Head of caudate nucleus (tissue), 42 donors: ENCODE results near the gene ELOF1.

Source experiments
- DNase-seq, 42 donors: peaks; one replicate each; pipeline versions ENCODE4 v3.0.0 to v3.0.0-alpha.2; 2020 to 2021; ENCODE audit warnings: mixed read lengths in 7 of 42
- intact Hi-C: fragments of 100-400 bp; cut with DNase I; formaldehyde crosslinking; loops from one replicate; pipeline ENCODE4 v1.15.0; 2022

ELOF1 gene

GRCh38 chr19:11540645-11541044 is 18.4 kb downstream of the ELOF1 start:
- intact Hi-C loops: no loop called here
- DNase-seq: no peak

DNA sequence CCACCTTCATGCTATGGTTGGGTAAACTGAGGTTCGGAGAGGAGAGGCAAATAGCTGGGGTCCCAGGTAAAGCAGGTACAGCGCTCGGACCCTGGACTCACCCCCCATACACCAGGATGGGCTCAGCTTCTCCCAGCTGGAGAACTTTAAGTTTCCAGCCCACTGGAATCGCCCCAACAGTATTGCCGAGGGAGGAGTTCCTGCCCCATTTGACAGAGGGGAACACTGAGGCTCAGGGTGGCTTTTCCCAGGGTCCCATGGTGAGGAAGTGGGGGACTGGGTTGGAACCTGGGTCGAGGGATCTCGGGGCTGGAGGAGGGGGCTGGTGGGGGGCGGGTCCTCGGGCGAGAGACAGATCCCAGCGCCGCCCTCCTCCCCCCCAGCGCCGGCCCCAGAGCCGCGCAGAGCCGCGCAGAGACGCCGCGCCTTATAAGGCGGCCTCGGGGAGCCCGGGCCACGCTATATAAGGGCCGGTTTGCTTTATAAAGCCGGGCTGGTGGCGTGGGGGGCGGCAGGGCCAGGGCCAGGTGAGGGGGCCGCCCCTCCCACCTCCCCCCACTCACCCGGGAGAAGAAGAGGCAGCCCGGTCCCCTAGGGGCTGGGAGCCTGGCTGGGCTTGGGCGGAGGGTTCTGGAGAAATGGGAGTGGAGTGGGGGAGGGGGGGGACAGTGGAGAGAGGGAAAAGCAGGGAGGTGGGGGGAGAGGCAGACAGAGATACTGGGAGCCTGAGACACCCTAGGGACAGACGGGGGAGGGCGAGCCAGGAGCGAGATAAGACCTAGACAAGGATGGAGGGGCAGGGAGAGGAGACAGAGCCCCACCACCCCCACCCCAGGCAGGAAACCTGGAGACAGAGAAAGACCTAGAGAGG is 19.3 kb downstream of the ELOF1 start:
- no peak for DNase-seq
- intact Hi-C loops: no loop called here

DNA sequence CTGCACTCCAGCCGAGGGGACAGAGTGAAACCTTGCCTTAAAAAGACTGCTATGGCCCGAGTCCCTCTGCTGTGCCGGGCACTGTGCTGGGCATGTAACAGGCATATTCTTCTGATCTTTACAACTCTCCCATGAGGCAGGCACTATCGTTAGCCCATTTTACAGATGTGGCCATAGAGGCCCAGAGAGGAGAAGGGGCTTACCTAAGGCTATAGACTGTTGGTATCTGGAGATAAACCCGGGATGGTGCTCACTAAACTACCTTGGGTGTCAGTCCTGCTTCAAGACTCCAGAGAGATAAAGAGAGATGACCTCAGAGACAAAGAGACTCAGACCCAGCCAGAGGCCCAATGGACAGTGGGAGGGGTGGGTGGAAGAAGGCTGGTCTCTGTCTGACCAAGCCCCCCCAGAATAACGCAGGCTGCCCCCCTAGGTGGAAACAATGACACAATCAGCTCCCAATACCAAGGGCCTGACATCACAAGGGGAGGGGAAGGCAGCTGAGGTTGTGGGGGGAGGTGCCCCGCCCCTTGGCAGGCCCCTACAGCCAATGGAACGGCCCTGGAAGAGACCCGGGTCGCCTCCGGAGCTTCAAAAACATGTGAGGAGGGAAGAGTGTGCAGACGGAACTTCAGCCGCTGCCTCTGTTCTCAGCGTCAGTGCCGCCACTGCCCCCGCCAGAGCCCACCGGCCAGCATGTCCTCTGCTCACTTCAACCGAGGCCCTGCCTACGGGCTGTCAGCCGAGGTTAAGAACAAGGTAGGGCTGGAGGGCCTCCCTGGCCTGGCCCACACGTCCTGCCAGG is 20.6 kb downstream of the ELOF1 start, which contains the start of gene CNN1:
TSS of gene CNN1 (plus strand) at position 620 of the 805 bp plus-strand sequence. CDS start at position 697, 77 bp downstream.
- intact Hi-C loops: no loop called here
- DNase-seq: no peak

GRCh38 chr19:11535792-11536595 is 23.0 kb downstream of the ELOF1 start:
- intact Hi-C loops: no loop called here
- peak; percentile 72 to 95 (median 88) for DNase-seq

- no peak for DNase-seq
- intact Hi-C loops: no loop called here
These were observed 24.1 kb downstream of the ELOF1 start for GRCh38 chr19:11534948-11535347.

DNA sequence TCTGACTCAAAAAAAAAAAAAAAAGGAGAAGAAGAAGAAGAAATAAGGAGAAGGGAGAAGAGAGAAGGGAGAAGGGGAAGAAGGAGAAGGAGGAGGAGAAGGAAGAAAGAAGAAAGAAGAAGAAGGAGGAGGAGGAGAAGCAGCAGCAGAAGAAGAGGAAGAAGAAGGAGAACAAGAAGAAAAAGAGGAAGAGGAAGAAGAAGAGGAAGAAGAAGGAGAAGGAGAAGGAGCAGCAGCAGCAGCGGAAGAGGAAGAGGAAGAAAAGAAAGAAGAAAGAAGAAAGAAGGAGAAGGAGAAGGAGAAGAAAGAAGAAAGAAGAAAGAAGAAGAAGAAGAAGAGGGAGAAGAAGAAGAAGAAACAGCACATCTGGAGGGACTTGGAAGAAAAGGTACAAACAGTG is 24.5 kb downstream of the ELOF1 start:
- intact Hi-C loops: no loop called here
- no peak for DNase-seq

DNA sequence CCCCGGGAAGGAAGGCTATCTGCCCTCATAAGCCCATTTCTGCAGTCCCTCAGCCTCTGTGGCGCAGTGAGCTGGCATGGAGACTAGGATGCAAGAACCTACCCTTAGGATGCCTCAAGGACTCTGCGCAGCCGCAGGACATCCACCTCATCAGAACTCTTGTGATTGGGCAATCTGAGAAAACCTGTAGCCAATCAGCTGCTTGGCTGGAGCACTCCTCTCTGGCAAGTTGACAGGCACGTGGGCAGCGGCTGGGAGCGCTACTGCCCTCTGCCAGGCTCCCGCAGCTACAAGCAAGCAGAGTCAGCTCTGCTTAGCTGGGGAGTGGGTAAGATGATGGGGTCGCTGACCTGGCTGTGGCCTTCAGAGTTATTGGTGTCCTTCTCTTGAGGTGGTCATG is 28.6 kb downstream of the ELOF1 start:
- DNase-seq: peak; percentile 85 to 97 (median 92)
- intact Hi-C loops: no loop called here

DNA sequence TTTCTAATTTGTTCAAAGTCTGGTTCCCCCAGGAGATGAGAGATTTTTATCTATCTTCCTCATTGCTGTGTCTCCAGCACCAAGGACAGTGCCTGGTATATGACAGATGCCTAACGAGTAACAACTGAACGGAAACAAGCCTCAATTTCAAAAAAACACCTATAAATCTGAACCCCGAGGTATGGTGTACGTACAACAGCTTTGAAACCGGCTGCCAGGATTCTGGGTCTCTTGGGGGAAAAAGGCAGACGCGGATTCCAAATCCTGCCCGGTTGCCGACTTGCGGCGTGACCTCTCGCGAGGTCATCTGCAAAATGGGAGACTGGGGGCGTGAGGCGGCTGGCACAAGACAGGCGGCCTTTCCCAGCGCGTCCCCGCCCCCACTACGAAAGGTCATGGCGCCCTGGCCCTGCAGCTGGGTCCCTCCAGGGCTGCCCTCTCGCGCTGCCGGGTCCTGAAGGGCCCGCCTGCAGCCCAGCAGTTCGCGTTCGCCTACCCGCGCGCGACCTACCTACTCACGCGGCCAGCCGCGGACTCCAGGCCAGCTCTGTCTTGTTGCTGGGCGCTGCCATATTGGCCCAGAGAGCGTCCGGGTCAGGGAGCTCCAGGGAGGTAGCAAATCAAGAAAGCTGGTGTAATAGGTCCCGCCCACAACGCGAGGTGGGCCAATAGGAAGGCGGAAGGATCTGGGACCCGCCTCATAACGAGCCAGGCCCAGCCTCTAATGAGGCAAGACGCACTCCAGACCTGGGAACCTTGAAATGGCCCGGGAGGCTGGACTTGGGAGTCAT is 30.3 kb downstream of the ELOF1 start, which contains the start of gene ECSIT:
TSS of gene ECSIT (minus strand) at position 584 of the 791 bp plus-strand sequence. CDS start 9,964 bp downstream, outside the sequence.
- intact Hi-C loops: no loop called here
- DNase-seq: peak; percentile 93 to 99 (median 98)

DNA sequence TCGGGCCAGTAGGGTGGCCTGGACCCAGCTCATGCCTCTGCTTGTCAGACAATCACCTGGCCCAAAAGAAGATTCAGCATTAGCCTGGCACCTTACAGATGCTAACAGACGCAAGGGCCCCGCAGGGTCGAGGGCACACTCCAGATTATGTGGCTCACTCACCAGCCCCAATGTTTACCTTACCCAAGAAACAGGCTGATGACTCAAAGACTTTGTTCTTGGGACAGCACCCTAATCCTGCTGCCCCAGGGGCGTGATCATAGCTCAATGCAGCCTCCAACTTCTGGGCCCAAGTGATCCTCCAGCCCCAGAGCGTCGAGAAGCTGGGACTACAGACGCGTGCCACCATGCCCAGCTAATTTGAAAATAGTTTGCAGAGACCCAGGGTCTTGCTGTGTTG is 39.9 kb downstream of the ELOF1 start:
- intact Hi-C loops: no loop called here
- no peak for DNase-seq

DNA sequence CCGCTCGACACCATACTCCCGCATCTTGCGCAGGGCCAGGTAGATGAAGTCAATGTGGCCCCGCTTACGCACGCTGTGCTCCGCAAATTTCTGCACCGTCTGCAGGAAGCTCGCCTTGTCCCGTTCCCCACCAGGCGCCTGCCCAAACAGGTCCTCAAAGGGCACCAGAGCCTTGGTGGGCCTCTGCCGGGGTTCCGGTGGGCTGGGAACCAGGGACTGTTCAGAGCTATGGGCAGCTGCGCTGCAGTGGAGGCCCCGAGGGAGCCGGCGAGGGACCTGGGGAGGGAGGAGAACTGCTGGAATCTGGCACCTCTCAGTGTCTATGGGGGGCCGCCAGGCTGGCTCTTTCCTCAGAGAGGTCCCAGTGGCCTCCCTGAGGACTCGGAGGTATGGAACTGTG is 45.1 kb downstream of the ELOF1 start:
- intact Hi-C loops: no loop called here

GRCh38 chr19:11510444-11510843 is 48.6 kb downstream of the ELOF1 start:
- DNase-seq: no peak
- intact Hi-C loops: no loop called here

More for the DNA sequence above, 45.1 kb downstream of the ELOF1 start:
- DNase-seq: no peak

- no peak for DNase-seq
- intact Hi-C loops: loop anchor here (5.0 kb wide), 1 partner anchor 50 kb away; the partner anchor contains the start of gene ELOF1
These were observed 51.5 kb downstream of the ELOF1 start for GRCh38 chr19:11507370-11508078.

DNA sequence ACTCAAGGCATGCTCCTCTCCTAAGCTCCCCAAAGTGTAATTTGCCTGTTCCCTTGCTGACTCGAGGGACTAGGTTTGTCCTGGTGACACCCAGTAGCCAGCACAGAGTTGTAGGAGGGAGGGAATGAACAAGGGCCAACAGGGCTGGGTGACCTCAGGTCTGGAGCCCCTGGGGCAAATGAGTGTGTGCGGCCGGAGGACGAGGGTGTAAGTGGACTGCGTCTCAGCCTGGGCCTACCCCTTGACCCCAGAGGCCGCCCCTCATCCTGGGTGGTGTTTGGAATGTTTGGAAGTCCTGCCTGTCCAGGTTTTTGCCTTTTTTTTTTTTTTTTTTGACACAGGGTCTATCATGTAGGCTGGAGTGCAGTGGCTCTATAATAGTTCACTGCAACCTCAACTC is 52.1 kb downstream of the ELOF1 start:
- intact Hi-C loops: loop anchor here (5.0 kb wide), 1 partner anchor 50 kb away; the partner anchor contains the start of gene ELOF1

DNA sequence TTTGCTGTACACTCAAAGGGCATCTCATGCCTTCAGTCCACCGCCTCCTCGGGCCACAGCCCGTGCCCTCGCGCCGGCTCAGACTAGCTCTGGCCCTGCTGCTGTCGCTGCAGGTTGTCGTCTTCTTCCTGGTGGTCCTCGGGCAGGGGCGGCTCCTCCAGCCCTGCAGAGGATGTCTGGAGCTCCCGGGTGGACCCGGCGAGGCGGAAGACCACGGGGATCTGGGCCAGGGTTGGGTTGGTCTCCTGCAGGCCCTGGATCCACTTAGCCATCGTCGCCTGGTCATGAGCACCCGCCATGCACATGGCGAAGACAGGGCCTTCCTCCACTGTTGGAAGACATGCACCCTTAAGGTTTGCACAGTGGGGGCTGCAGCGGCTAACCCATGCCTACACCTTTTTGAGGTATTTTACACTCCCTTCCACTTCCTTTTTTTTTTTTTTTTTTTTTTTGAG is 52.9 kb downstream of the ELOF1 start:
- intact Hi-C loops: loop anchor here (5.0 kb wide), 1 partner anchor 51 kb away; the partner anchor contains the start of gene ELOF1
- DNase-seq: peak in 5 of 42 donors; percentile 9 to 46 (median 30)

More for the DNA sequence above, 52.1 kb downstream of the ELOF1 start:
- no peak for DNase-seq

DNA sequence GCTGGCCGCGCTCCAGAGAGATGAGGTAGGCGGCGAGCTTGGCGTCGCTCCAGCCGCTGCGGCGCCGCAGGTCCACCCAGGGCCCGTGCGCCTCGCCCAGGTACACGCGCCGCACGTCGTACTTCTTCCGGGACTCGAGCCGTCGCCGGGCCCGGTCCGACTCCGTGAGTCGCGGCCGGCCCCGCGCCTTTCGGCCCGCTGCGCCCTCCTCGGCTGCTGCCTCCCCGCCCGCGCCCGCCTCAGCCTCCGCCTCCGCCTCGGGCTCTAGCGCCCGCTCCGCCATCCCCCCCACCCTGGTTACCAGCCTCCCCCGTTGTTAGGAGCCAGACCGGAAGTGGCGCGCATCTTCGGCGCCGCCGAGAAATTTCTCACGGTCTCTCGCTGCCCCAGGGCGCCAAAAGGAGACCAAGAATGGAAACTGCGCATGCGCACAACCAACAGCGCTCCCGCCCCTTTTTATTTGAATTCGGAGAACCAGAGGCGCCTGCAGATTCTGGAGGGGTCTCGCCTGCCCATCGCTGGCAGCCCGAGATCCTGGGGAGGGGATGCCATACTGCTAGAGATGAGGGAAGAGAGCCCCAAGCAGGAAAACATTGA is 53.4 kb downstream of the ELOF1 start, which contains the start of gene ZNF653:
TSS of gene ZNF653 (minus strand) at position 336 of the 597 bp plus-strand sequence. CDS start at position 283, 53 bp downstream.
- intact Hi-C loops: loop anchor here (5.0 kb wide), 1 partner anchor 52 kb away; the partner anchor contains the start of gene ELOF1
- DNase-seq: peak; percentile 80 to 96 (median 90)

DNA sequence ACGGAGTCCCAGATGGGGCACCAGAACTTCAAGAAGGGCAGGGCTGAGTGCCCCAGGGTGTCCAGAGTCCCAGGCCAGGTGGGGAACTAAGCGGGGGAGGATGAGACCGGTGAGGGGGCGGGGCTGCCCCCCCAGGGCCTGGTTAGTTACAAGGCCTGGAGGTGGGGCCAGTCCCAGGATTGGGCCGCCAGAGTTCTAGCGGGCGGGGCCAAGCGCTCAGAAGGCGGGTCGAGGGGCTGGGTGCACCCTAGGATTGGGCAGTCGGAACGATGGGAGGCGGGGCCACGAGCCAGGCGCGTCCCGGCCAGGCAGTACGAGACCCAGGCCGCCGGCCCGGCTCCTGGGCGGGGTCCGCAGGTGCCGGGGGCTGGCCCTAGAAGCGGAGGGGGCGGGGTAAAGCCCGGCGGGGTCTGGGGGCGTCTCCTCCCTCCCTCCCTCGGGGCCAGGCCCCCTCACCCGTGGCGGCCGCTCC is 54.0 kb downstream of the ELOF1 start:
- peak; percentile 91 to 99 (median 97) for DNase-seq

More for the DNA sequence above, 54.0 kb downstream of the ELOF1 start:
- intact Hi-C loops: loop anchor here (5.0 kb wide), 1 partner anchor 52 kb away; the partner anchor contains the start of gene ELOF1
